CD14-positive monocyte (primary cell): ENCODE results near the gene KRTAP9-9. TPM values are rescaled to one million over a fixed set of nuclear protein-coding genes. Genes with fewer than 3 reads are reported as not detected.
A peak's percentile ranks its signal among the peaks of the same experiment; 100 is the strongest.
"Not testable (repeated sequence)": the region's sequence is repeated elsewhere in the genome, so short reads cannot be mapped to it uniquely, and the experiment has no call there.

Experiments used
- DNase-seq, 3 donors: peaks; one replicate each; pipeline ENCODE4 v3.0.0-alpha.2; 2011 to 2022
- H2AFZ ChIP-seq: 2 replicates; pipeline ENCODE4 v1.6.0; 2012; ENCODE audit warnings: mild to moderate bottlenecking, low read depth, low read length, inconsistent platforms; ENCODE audit not compliant: insufficient read depth, poor library complexity, severe bottlenecking
- H3K27ac ChIP-seq, 2 donors: 1 replicate in 1 of 2; 2 replicates in 1 of 2; pipeline ENCODE4 v1.5.1; 2012 to 2013; ENCODE audit warnings: low read length in 2 of 2, control low read depth in 1 of 2, inconsistent platforms in 1 of 2, low read depth in 1 of 2, mild to moderate bottlenecking in 1 of 2
- H3K27me3 ChIP-seq, 2 donors: one replicate each; pipeline versions ENCODE4 v1.6.0 to v1.6.1; 2011 to 2013; ENCODE audit warnings: low read length in 2 of 2; ENCODE audit not compliant: control insufficient read depth in 2 of 2, insufficient read depth in 2 of 2
- H3K36me3 ChIP-seq, 2 donors: replicated peaks in 1 of 2; 1 replicate in 1 of 2; 2 replicates in 1 of 2; pipeline versions ENCODE4 v1.5.1 to v1.6.1; 2012 to 2013; ENCODE audit warnings: low read length in 2 of 2, control low read depth in 1 of 2, inconsistent platforms in 1 of 2, mild to moderate bottlenecking in 1 of 2; ENCODE audit not compliant: insufficient read depth in 2 of 2, control insufficient read depth in 1 of 2
- H3K4me1 ChIP-seq, 2 donors: 1 replicate in 1 of 2; 2 replicates in 1 of 2; pipeline versions ENCODE4 v1.5.1 to v1.6.1; 2012 to 2013; ENCODE audit warnings: low read length in 2 of 2, control low read depth in 1 of 2, inconsistent platforms in 1 of 2, mild to moderate bottlenecking in 1 of 2, moderate library complexity in 1 of 2; ENCODE audit not compliant: insufficient read depth in 2 of 2, control insufficient read depth in 1 of 2
- H3K4me2 ChIP-seq: replicated peaks from 2 replicates; pipeline ENCODE3; 2012; ENCODE audit warnings: low read length, moderate library complexity, mild to moderate bottlenecking; ENCODE audit not compliant: poor library complexity, severe bottlenecking; ENCODE audit errors: extremely low read depth
- H3K4me3 ChIP-seq, 3 experiments: fragments of 200-600 bp in 1 of 3; sonication (generic) in 1 of 3; replicated peaks in 1 of 3; 1 replicate in 2 of 3; 2 replicates in 1 of 3; pipeline ENCODE4 v1.5.1; 2011 to 2013; ENCODE audit warnings: low read length in 3 of 3, mild to moderate bottlenecking in 3 of 3, control low read depth in 2 of 3, low read depth in 2 of 3, inconsistent platforms in 1 of 3, moderate library complexity in 1 of 3
- H3K79me2 ChIP-seq: 2 replicates; pipeline ENCODE4 v1.6.0; 2012; ENCODE audit warnings: mild to moderate bottlenecking, control low read depth, inconsistent platforms, low read length, moderate library complexity; ENCODE audit not compliant: insufficient read depth
- H3K9ac ChIP-seq: 2 replicates; pipeline ENCODE4 v1.6.0; 2017; ENCODE audit warnings: low read length, mild to moderate bottlenecking; ENCODE audit not compliant: insufficient read depth, poor library complexity, severe bottlenecking
- H3K9me3 ChIP-seq, 2 donors: replicated peaks in 1 of 2; 1 replicate in 1 of 2; 2 replicates in 1 of 2; pipeline versions ENCODE4 v1.5.1 to v1.6.1; 2012 to 2013; ENCODE audit warnings: low read length in 2 of 2, control low read depth in 1 of 2; ENCODE audit not compliant: control insufficient read depth in 1 of 2, insufficient read depth in 1 of 2
- H4K20me1 ChIP-seq: 2 replicates; pipeline ENCODE4 v1.6.0; 2012; ENCODE audit warnings: mild to moderate bottlenecking, low read length, control low read depth, moderate library complexity; ENCODE audit not compliant: insufficient read depth
- H3K27ac Mint-ChIP-seq, 7 donors: one replicate each; pipeline ENCODE4 v1.8.0; 2020; ENCODE audit warnings: mild to moderate bottlenecking in 7 of 7, mixed read lengths in 7 of 7, moderate library complexity in 6 of 7, inconsistent platforms in 2 of 7
- H3K27me3 Mint-ChIP-seq, 3 donors: one replicate each; pipeline ENCODE4 v1.8.0; 2021 to 2022; ENCODE audit warnings: low read depth in 3 of 3, mild to moderate bottlenecking in 3 of 3, mixed read lengths in 3 of 3, moderate library complexity in 3 of 3, inconsistent platforms in 1 of 3
- H3K36me3 Mint-ChIP-seq, 2 donors: one replicate each; pipeline ENCODE4 v1.8.0; 2020; ENCODE audit warnings: mixed read lengths in 2 of 2, inconsistent platforms in 1 of 2, mild to moderate bottlenecking in 1 of 2
- H3K4me1 Mint-ChIP-seq: one replicate; pipeline ENCODE4 v1.8.0; 2020; ENCODE audit warnings: mild to moderate bottlenecking, mixed read lengths
- H3K4me3 Mint-ChIP-seq, 2 donors: one replicate each; pipeline ENCODE4 v1.8.0; 2020; ENCODE audit warnings: mild to moderate bottlenecking in 2 of 2, mixed read lengths in 2 of 2, moderate library complexity in 1 of 2
- H3K9me3 Mint-ChIP-seq, 7 donors: one replicate each; pipeline ENCODE4 v1.8.0; 2020 to 2022; ENCODE audit warnings: mixed read lengths in 7 of 7, mild to moderate bottlenecking in 6 of 7, moderate library complexity in 6 of 7, inconsistent platforms in 2 of 7
- CTCF ChIP-seq: fragments of 200-600 bp; IDR thresholded peaks from one replicate; pipeline ENCODE4 v1.8.0; 2022; ENCODE audit warnings: antibody characterized with exemption, mild to moderate bottlenecking
- WGBS: methylation state at CpG from one replicate; pipeline ENCODE4 v1.1.5; 2013; ENCODE audit warnings: missing lambda C conversion rate; ENCODE audit not compliant: insufficient coverage; 5-methylcytosine and 5-hydroxymethylcytosine counted together
- intact Hi-C, 2 donors: fragments of 100-400 bp; cut with micrococcal nuclease; formaldehyde crosslinking; loops; one replicate each; pipeline versions ENCODE4 v1.15.0 to v1.15.1; 2023
- polyA plus RNA-seq, 3 donors: library from polyadenylated mRNA; depleted of rRNA in 1 of 3; unstranded in 2 of 3; stranded (reverse) in 1 of 3; fragments of 300-500 nt in 2 of 3; fragments of >200 nt in 1 of 3; fragmentation: Illumina TruSeq in 2 of 3; gene quantifications; 1 replicate in 2 of 3; 2 replicates in 1 of 3; pipeline ENCODE4 v1.2.3, GENCODE V29; 2012 to 2021

The KRTAP9-9 gene
- polyA plus RNA-seq, 3 donors = not detected

- Mint-ChIP-seq H3K36me3 (no peaks in the 10 kb centered on the region), H3K9me3 (peaks cover 0 to 3% (median 0%) of the 10 kb centered on the region in 7 donors), H3K27ac (no peak overlapping the region), H3K4me1 (no peaks in the 10 kb centered on the region), H3K27me3 (peaks cover 3 to 20% (median 4%) of the 10 kb centered on the region in 3 donors), H3K4me3 (no peak overlapping the region)
- no peaks in the 10 kb centered on the region for H3K79me2 ChIP-seq
- H4K20me1 ChIP-seq = no peaks in the 10 kb centered on the region
- no peaks in the 10 kb centered on the region for H3K36me3 ChIP-seq
- peaks cover 0 to 3% of the 10 kb centered on the region in 2 donors for H3K27me3 ChIP-seq
- no peaks in the 10 kb centered on the region for H3K4me1 ChIP-seq
- no peak overlapping the region for H3K4me3 ChIP-seq
- H3K4me2 ChIP-seq = no peak overlapping the region
- DNase-seq = no peak
- H3K27ac ChIP-seq = no peak overlapping the region
- intact Hi-C loops = no loop called here
- no peaks in the 10 kb centered on the region for H3K9me3 ChIP-seq
- H2AFZ ChIP-seq = no peak overlapping the region
- H3K9ac ChIP-seq = no peak overlapping the region
- no peak for TF ChIP-seq CTCF
These were observed 25.1 kb upstream of the KRTAP9-9 start for GRCh38 chr17:41230094-41230493.

GRCh38 chr17:41231731-41232130, 23.5 kb upstream of the KRTAP9-9 start:
- Histone ChIP-seq H3K79me2 (no peaks in the 10 kb centered on the region), H3K27me3 (peaks cover 0 to 3% of the 10 kb centered on the region in 2 donors), H3K4me1 (no peaks in the 10 kb centered on the region), H3K4me3 (no peak overlapping the region), H3K9me3 (no peaks in the 10 kb centered on the region), H3K27ac (no peak overlapping the region), H3K4me2 (no peak overlapping the region), H2AFZ (no peak overlapping the region), H3K9ac (no peak overlapping the region), H4K20me1 (no peaks in the 10 kb centered on the region), H3K36me3 (no peaks in the 10 kb centered on the region)
- H3K4me1 Mint-ChIP-seq = no peaks in the 10 kb centered on the region
- no peak for DNase-seq
- H3K36me3 Mint-ChIP-seq = no peaks in the 10 kb centered on the region
- H3K9me3 Mint-ChIP-seq = peaks cover 0 to 4% (median 0%) of the 10 kb centered on the region in 7 donors
- intact Hi-C loops = no loop called here
- peak overlapping the region in 1 of 2 donors; percentile 5 for H3K4me3 Mint-ChIP-seq
- no peak for TF ChIP-seq CTCF
- 90% methylated on average over 2 of the region's 6 CpGs for WGBS
- H3K27ac Mint-ChIP-seq = no peak overlapping the region
- peaks cover 4 to 20% (median 8%) of the 10 kb centered on the region in 3 donors for H3K27me3 Mint-ChIP-seq

- H3K79me2 ChIP-seq, H3K4me1 Mint-ChIP-seq, intact Hi-C loops, H4K20me1 ChIP-seq, H3K4me2 ChIP-seq, H3K36me3 ChIP-seq, H3K9me3 ChIP-seq, H3K9me3 Mint-ChIP-seq, H3K27ac Mint-ChIP-seq, H3K4me3 ChIP-seq, H3K27ac ChIP-seq, DNase-seq, H3K36me3 Mint-ChIP-seq, H3K9ac ChIP-seq, H3K27me3 ChIP-seq, H3K4me1 ChIP-seq, H2AFZ ChIP-seq: not testable (repeated sequence)
- peak within 1 kb of the TSS in 1 of 2 donors; percentile 5 for H3K4me3 Mint-ChIP-seq
- H3K27me3 Mint-ChIP-seq = peaks cover 7 to 20% (median 8%) of the 10 kb centered on the region in 3 donors
- WGBS = 70% methylated on average over 1 of the region's 1 CpG
These were observed 22.6 kb upstream of the KRTAP9-9 start, which contains the start of gene KRTAP9-3 for GRCh38 chr17:41232399-41233105. TSS of gene KRTAP9-3 (plus strand) at chr17:41232449. CDS start at chr17:41232502, 53 bp downstream.
